PC-3 (cell line): ENCODE results near the gene WDFY4. TPM values are rescaled to one million over a fixed set of nuclear protein-coding genes. Genes with fewer than 3 reads are reported as not detected.

Experiments
- ATAC-seq: fragments of 200-7000 bp; cut with Tn5 transposase; 2 replicates; pipeline ENCODE4 v1.9.1; 2020; ENCODE audit warnings: mild to moderate bottlenecking, moderate library complexity
- BruUV-seq: library from RNA; stranded (reverse); fragments of 400-500 nt; replicated peaks from 2 replicates; lab custom pipeline; 2021; lab: Mats Ljungman, UMichigan
- CTCF ChIA-PET: fragments of 300-600 bp; sonication (Branson Sonifier 250); formaldehyde crosslinking; loops from one replicate; lab custom pipeline; 2022; ENCODE audit warnings: antibody characterized with exemption; lab: Charles Lee
- POLR2A ChIA-PET: fragments of 300-600 bp; sonication (Branson Sonifier 250); formaldehyde crosslinking; loops from one replicate; lab custom pipeline; 2022; ENCODE audit warnings: antibody characterized with exemption; ENCODE audit not compliant: unreplicated experiment; lab: Charles Lee
- DNase-seq: peaks from one replicate; pipeline ENCODE4 v3.0.0-alpha.2; 2015
- H2AFZ ChIP-seq: fragments of 300-600 bp; sonication (generic); 2 replicates; pipeline ENCODE4 v1.6.0; 2016; ENCODE audit warnings: antibody characterized with exemption, low read length
- H3F3A ChIP-seq: fragments of 300-600 bp; sonication (generic); one replicate; pipeline ENCODE4 v1.6.0; 2017; ENCODE audit warnings: antibody characterized with exemption, low read length, control low read depth, mild to moderate bottlenecking; ENCODE audit not compliant: unreplicated experiment
- H3K27ac ChIP-seq: fragments of 300-600 bp; sonication (generic); 2 replicates; pipeline ENCODE4 v1.5.1; 2016; ENCODE audit warnings: mild to moderate bottlenecking, low read length
- H3K27me3 ChIP-seq: fragments of 300-600 bp; sonication (generic); 2 replicates; pipeline ENCODE4 v1.6.1; 2016; ENCODE audit warnings: low read length, mixed read lengths
- H3K36me3 ChIP-seq: fragments of 300-600 bp; sonication (generic); 2 replicates; pipeline ENCODE4 v1.6.1; 2016; ENCODE audit warnings: low read depth, mixed run types, low read length, mixed read lengths
- H3K4me1 ChIP-seq: fragments of 300-600 bp; sonication (generic); 2 replicates; pipeline ENCODE4 v1.5.1; 2016; ENCODE audit warnings: low read length; ENCODE audit not compliant: insufficient read depth
- H3K4me2 ChIP-seq: fragments of 300-600 bp; sonication (generic); 2 replicates; pipeline ENCODE4 v1.6.0; 2016; ENCODE audit warnings: low read length
- H3K4me3 ChIP-seq: fragments of 300-600 bp; sonication (generic); 2 replicates; pipeline ENCODE4 v1.5.1; 2016; ENCODE audit warnings: mild to moderate bottlenecking, low read length, mixed read lengths
- H3K79me2 ChIP-seq: fragments of 300-600 bp; sonication (generic); 2 replicates; pipeline ENCODE4 v1.6.1; 2017; ENCODE audit warnings: low read length, mixed read lengths
- H3K9ac ChIP-seq: fragments of 300-600 bp; sonication (generic); 2 replicates; pipeline ENCODE4 v1.6.0; 2016; ENCODE audit warnings: mild to moderate bottlenecking, low read length
- H3K9me2 ChIP-seq: fragments of 300-600 bp; sonication (generic); replicated peaks from 2 replicates; pipeline ENCODE4 v1.6.1; 2016; ENCODE audit warnings: mixed run types, low read length, mixed read lengths
- H3K9me3 ChIP-seq: fragments of 300-600 bp; sonication (generic); 2 replicates; pipeline ENCODE4 v1.6.1; 2016; ENCODE audit warnings: low read length, mixed read lengths
- H4K20me1 ChIP-seq: fragments of 300-600 bp; sonication (generic); 2 replicates; pipeline ENCODE4 v1.6.1; 2016; ENCODE audit warnings: low read length, mixed read lengths
- CTCF ChIP-seq: fragments of 300-600 bp; sonication (generic); conservative IDR thresholded peaks from 2 replicates; pipeline ENCODE4 v1.5.1; 2017; ENCODE audit warnings: antibody characterized with exemption, low read depth, mild to moderate bottlenecking, low read length
- EZH2 ChIP-seq: fragments of 300-600 bp; sonication (generic); IDR thresholded peaks from one replicate; pipeline ENCODE4 v1.6.1; 2017; ENCODE audit warnings: antibody characterized with exemption, mild to moderate bottlenecking, low read length; ENCODE audit not compliant: unreplicated experiment
- EZH2phosphoT487 ChIP-seq: fragments of 300-600 bp; sonication (generic); IDR thresholded peaks from 2 replicates; pipeline ENCODE4 v1.6.1; 2018; ENCODE audit warnings: mild to moderate bottlenecking, antibody characterized with exemption, low read length, borderline replicate concordance
- intact Hi-C: fragments of 100-400 bp; cut with micrococcal nuclease; formaldehyde crosslinking; loops from 2 replicates; pipeline ENCODE4 v1.9.0; 2023
- total RNA-seq: library from RNA; depleted of rRNA; stranded (reverse); fragments of >200 nt; gene quantifications from 2 replicates; pipeline ENCODE4 v1.2.3, GENCODE V29; 2014

WDFY4 gene
- total RNA-seq, 1 experiment from 2014 or later = not detected

GRCh38 chr10:49012603-49013002 is 327.9 kb downstream of the WDFY4 start:
- Histone ChIP-seq H4K20me1 (no peaks in the 10 kb centered on the region), H3K4me2 (no peak overlapping the region), H2AFZ (no peak overlapping the region), H3K9me3 (no peaks in the 10 kb centered on the region), H3K4me3 (no peak overlapping the region), H3K27ac (no peak overlapping the region), H3K27me3 (peaks cover 82% of the 10 kb centered on the region), H3K9ac (no peak overlapping the region), H3K36me3 (no peaks in the 10 kb centered on the region), H3K4me1 (no peaks in the 10 kb centered on the region), H3K9me2 (no peaks in the 10 kb centered on the region), H3K79me2 (no peaks in the 10 kb centered on the region), H3F3A (no peaks in the 10 kb centered on the region)
- intact Hi-C loops = no loop called here
- ChIA-PET CTCF (no interaction called here), POLR2A (no interaction called here)
- TF ChIP-seq EZH2phosphoT487 (no peak), EZH2 (no peak), CTCF (no peak)
- no TSS peak for BruUV-seq
- ATAC-seq = no peak
- DNase-seq = no peak

- ATAC-seq (no peak), DNase-seq (no peak)
- TF ChIP-seq CTCF (no peak), EZH2phosphoT487 (no peak), EZH2 (no peak)
- H3K9ac ChIP-seq = no peak overlapping the region
- no peaks in the 10 kb centered on the region for H3F3A ChIP-seq
- ChIA-PET POLR2A (no interaction called here), CTCF (no interaction called here)
- intact Hi-C loops = no loop called here
- no peaks in the 10 kb centered on the region for H3K4me1 ChIP-seq
- no peak overlapping the region for H3K27ac ChIP-seq
- no peaks in the 10 kb centered on the region for H4K20me1 ChIP-seq
- no TSS peak for BruUV-seq
- no peaks in the 10 kb centered on the region for H3K36me3 ChIP-seq
- H3K79me2 ChIP-seq = no peaks in the 10 kb centered on the region
- H3K9me3 ChIP-seq = no peaks in the 10 kb centered on the region
- peaks cover 63% of the 10 kb centered on the region for H3K27me3 ChIP-seq
- no peaks in the 10 kb centered on the region for H3K9me2 ChIP-seq
- H3K4me3 ChIP-seq = no peak overlapping the region
- no peak overlapping the region for H2AFZ ChIP-seq
- H3K4me2 ChIP-seq = no peak overlapping the region
These were observed 331.0 kb downstream of the WDFY4 start for GRCh38 chr10:49015700-49016099.

GRCh38 chr10:49021685-49022084 is 337.0 kb downstream of the WDFY4 start:
- no peaks in the 10 kb centered on the region for H3K79me2 ChIP-seq
- POLR2A ChIA-PET = no interaction called here
- no peak for DNase-seq
- no peak overlapping the region for H3K9ac ChIP-seq
- H3K4me3 ChIP-seq = no peak overlapping the region
- peaks cover 60% of the 10 kb centered on the region for H3K27me3 ChIP-seq
- H3K36me3 ChIP-seq = no peaks in the 10 kb centered on the region
- CTCF ChIA-PET = no interaction called here
- H2AFZ ChIP-seq = no peak overlapping the region
- no peak overlapping the region for H3K4me2 ChIP-seq
- H3F3A ChIP-seq = no peaks in the 10 kb centered on the region
- no TSS peak for BruUV-seq
- no peak overlapping the region for H3K27ac ChIP-seq
- TF ChIP-seq CTCF = no peak
- TF ChIP-seq EZH2phosphoT487 = no peak
- no peak for TF ChIP-seq EZH2
- H3K9me2 ChIP-seq = no peaks in the 10 kb centered on the region
- H3K9me3 ChIP-seq = no peaks in the 10 kb centered on the region
- H3K4me1 ChIP-seq = no peaks in the 10 kb centered on the region
- H4K20me1 ChIP-seq = no peaks in the 10 kb centered on the region
- intact Hi-C loops = no loop called here
- no peak for ATAC-seq
